22Rv1 (cell line): Measurements from ENCODE around the gene FATE1.

ENCODE experiments used
- CTCF ChIP-seq: fragments of 450-650 bp; IDR thresholded peaks from 2 replicates; pipeline ENCODE4 v1.5.1; 2017; ENCODE audit warnings: mild to moderate bottlenecking
- ZFX ChIP-seq: fragments of 450-650 bp; IDR thresholded peaks from 2 replicates; pipeline ENCODE4 v1.6.1; 2017; ENCODE audit warnings: antibody characterized with exemption, borderline replicate concordance

- TF ChIP-seq CTCF (no peak), ZFX (no peak)
Observed at GRCh38 chrX:151746502-151746901, 30.7 kb downstream of the FATE1 start.
